Measurements from ENCODE around the gene SRMS. TPM values are rescaled to one million over a fixed set of nuclear protein-coding genes. Genes with fewer than 3 reads are reported as not detected.

The SRMS gene
- total RNA-seq, 1 experiment from 2014 or later, result 0.79 TPM

GRCh38 chr20:63570281-63571086 lies 22.9 kb upstream of the SRMS start:
- Histone ChIP-seq H3K9me3 (ENCODE audit: control insufficient read depth, low read depth, low read length) (no peaks in the 10 kb centered on the region), H2BK120ac (ENCODE audit: low read depth, low read length, poor library complexity, severe bottlenecking) (no peak overlapping the region), H2BK15ac (ENCODE audit: low read depth, low read length) (no peak overlapping the region), H3K4ac (ENCODE audit: low read depth, low read length) (no peak overlapping the region), H4K91ac (ENCODE audit: insufficient read length, low read depth, low read length) (no peak overlapping the region), H3T11ph (ENCODE audit: low read length) (no peak overlapping the region), H3K4me2 (ENCODE audit: insufficient read depth, insufficient read length, low read length) (no peak overlapping the region), H3K4me1 (ENCODE audit: insufficient read depth, low read length) (no peaks in the 10 kb centered on the region), H3K56ac (ENCODE audit: insufficient read length, low read depth, low read length) (no peak overlapping the region), H4K5ac (ENCODE audit: insufficient read length, low read depth, low read length) (no peak overlapping the region), H2AFZ (ENCODE audit: low read length) (no peak overlapping the region), H4K8ac (replicated peaks; ENCODE audit: insufficient read length, low read depth, low read length) (no peak overlapping the region), H2BK20ac (ENCODE audit: low read depth, low read length, poor library complexity, severe bottlenecking) (no peak overlapping the region), H3K14ac (ENCODE audit: insufficient read depth, low read length) (no peak overlapping the region), H3K79me1 (ENCODE audit: insufficient read depth, low read depth, low read length, poor library complexity, severe bottlenecking) (no peaks in the 10 kb centered on the region), H3K79me2 (ENCODE audit: insufficient read depth, low read length) (no peaks in the 10 kb centered on the region), H3K27me3 (ENCODE audit: insufficient read depth, low read length) (no peaks in the 10 kb centered on the region), H2BK5ac (ENCODE audit: insufficient read length, low read length) (no peak overlapping the region), H3K9ac (ENCODE audit: extremely low read depth, insufficient read length, low read length) (no peak overlapping the region), H3K23ac (ENCODE audit: insufficient read length, low read depth, low read length) (no peak overlapping the region), H4K20me1 (ENCODE audit: control insufficient read depth, insufficient read depth, insufficient read length) (no peaks in the 10 kb centered on the region), H2BK12ac (ENCODE audit: insufficient read length, low read depth, low read length) (no peak overlapping the region), H3K27ac (ENCODE audit: insufficient read length, low read depth, low read length) (no peak overlapping the region), H2AK5ac (ENCODE audit: insufficient read length, low read length) (no peak overlapping the region), H3K18ac (ENCODE audit: insufficient read length, low read depth, low read length) (no peak overlapping the region), H3K23me2 (ENCODE audit: insufficient read length, low read depth, low read length, poor library complexity, severe bottlenecking) (peaks cover 4% of the 10 kb centered on the region)
- H3K27ac Mint-ChIP-seq, result no peak overlapping the region
- H3K27me3 Mint-ChIP-seq (ENCODE audit: low read depth), result no peaks in the 10 kb centered on the region
- no peaks in the 10 kb centered on the region for H3K9me3 Mint-ChIP-seq
- H3K4me1 Mint-ChIP-seq, result peaks cover 3 to 5% of the 10 kb centered on the region in 2 experiments; a peak in 3 of 4 replicates
- H3K4me3 Mint-ChIP-seq, result no peak overlapping the region
- WGBS (ENCODE audit: extremely low coverage, insufficient read length, low lambda C conversion rate), result no CpG with 5 or more reads among the region's 28 CpGs
- H3K36me3 Mint-ChIP-seq (ENCODE audit: insufficient read depth in 1 of 3, low read depth in 3 of 3), result no peaks in the 10 kb centered on the region
- TF ChIP-seq CTCF (conservative IDR thresholded peaks at IDR 0.05), result no peak
- no peak for DNase-seq

Data from H9 (cell line).